Fibroblast of lung (primary cell): Measurements from ENCODE around the gene PNPLA7.
"Not testable (repeated sequence)": the region's sequence is repeated elsewhere in the genome, so short reads cannot be mapped to it uniquely, and the experiment has no call there.

Source experiments
- CTCF ChIP-seq, 2 donors: IDR thresholded peaks in 1 of 2; conservative IDR thresholded peaks in 1 of 2; 1 replicate in 1 of 2; 2 replicates in 1 of 2; pipeline ENCODE4 v1.5.1; 2011 to 2012; ENCODE audit warnings: low read length in 2 of 2, control low read depth in 1 of 2, inconsistent platforms in 1 of 2, low read depth in 1 of 2, mild to moderate bottlenecking in 1 of 2
- EZH2 ChIP-seq: IDR thresholded peaks from 2 replicates; pipeline ENCODE4 v1.5.1; 2012; ENCODE audit warnings: low read length, control low read depth, mild to moderate bottlenecking; ENCODE audit errors: missing control alignments

GRCh38 chr9:137466389-137467085 is 83.7 kb downstream of the PNPLA7 start:
- not testable (repeated sequence) for TF ChIP-seq CTCF (conservative IDR thresholded peaks at IDR 0.05 in 1 of 2, IDR thresholded peaks at IDR 0.05 in 1 of 2; ENCODE audit: low read depth in 1 of 2, low read length in 2 of 2); EZH2
